Lower lobe of right lung (tissue), 2 donors: Measurements from ENCODE around the gene IRS2. TPM values are rescaled to one million over a fixed set of nuclear protein-coding genes. Genes with fewer than 3 reads are reported as not detected.

Experiments
- ATAC-seq, 2 donors: fragments of 200-7000 bp; cut with Tn5 transposase; one replicate each; pipeline ENCODE4 v1.9.1; 2020 to 2022; ENCODE audit warnings: mild to moderate bottlenecking in 2 of 2, moderate library complexity in 2 of 2
- DNase-seq: peaks from one replicate; pipeline ENCODE4 v3.0.0-alpha.2; 2020
- H3K27ac ChIP-seq: fragments of 200-600 bp; one replicate; pipeline ENCODE4 v1.8.0; 2022
- H3K27me3 ChIP-seq: fragments of 200-600 bp; one replicate; pipeline ENCODE4 v1.8.0; 2022; ENCODE audit warnings: low read depth
- H3K36me3 ChIP-seq: fragments of 200-600 bp; one replicate; pipeline ENCODE4 v1.8.0; 2022; ENCODE audit warnings: mild to moderate bottlenecking
- H3K4me1 ChIP-seq: fragments of 200-600 bp; one replicate; pipeline ENCODE4 v1.8.0; 2022
- H3K4me3 ChIP-seq: fragments of 200-600 bp; one replicate; pipeline ENCODE4 v1.8.0; 2022; ENCODE audit warnings: mild to moderate bottlenecking
- H3K9me3 ChIP-seq: fragments of 200-600 bp; one replicate; pipeline ENCODE4 v1.8.0; 2022
- intact Hi-C: fragments of 100-400 bp; cut with DNase I; formaldehyde crosslinking; loops from one replicate; pipeline ENCODE4 v1.11.0; 2022
- total RNA-seq: library from RNA; stranded (reverse); fragmentation: NEBNext Ultra II Directional; extraction: Animal tissue kit (Norgen Biotek cat#: 25700); gene quantifications from one replicate; pipeline ENCODE4 v1.2.1, GENCODE V29; 2021
- TF ChIP-seq, protein P1 (sequence below): fragments of 200-600 bp; IDR thresholded peaks from one replicate; pipeline ENCODE4 v1.8.0; 2022; ENCODE audit warnings: antibody characterized with exemption, mild to moderate bottlenecking
- donor health status: DM: no; HTN: yes; CAD: no; lungs with severe emphysema.

The IRS2 gene
- total RNA-seq, 1 donor from 2014 or later, result 34.0 TPM

GRCh38 chr13:109728061-109728460 lies 58.3 kb downstream of the IRS2 start:
- intact Hi-C loops, result no loop called here
- no peak for ATAC-seq

DNA sequence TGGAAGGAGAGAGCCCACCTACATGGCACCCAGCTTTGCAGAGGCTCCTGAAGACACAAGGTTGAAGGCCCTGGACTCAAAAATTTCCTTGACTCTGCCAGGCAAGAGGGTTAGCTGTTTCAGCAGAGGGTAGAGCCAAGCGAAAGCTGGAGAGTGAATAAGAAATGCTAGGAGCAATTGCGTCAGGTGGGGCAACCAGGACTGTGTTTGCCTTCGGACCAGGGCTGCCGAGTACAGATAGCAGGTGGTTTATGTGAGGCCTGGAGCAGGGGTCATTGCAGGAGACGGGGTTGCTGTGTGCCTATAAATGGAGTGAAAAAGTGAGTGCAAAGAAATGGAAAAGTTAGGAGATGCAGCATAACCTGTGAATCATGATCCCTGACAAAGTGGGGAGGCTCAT lies 59.1 kb downstream of the IRS2 start:
- intact Hi-C loops, result no loop called here
- Histone ChIP-seq H3K9me3 (no peaks in the 10 kb centered on the region), H3K4me1 (no peaks in the 10 kb centered on the region), H3K36me3 (no peaks in the 10 kb centered on the region), H3K27me3 (peaks cover 8% of the 10 kb centered on the region), H3K4me3 (no peak overlapping the region), H3K27ac (no peak overlapping the region)
- DNase-seq (no peak), ATAC-seq (no peak)
- TF ChIP-seq, protein P1, sequence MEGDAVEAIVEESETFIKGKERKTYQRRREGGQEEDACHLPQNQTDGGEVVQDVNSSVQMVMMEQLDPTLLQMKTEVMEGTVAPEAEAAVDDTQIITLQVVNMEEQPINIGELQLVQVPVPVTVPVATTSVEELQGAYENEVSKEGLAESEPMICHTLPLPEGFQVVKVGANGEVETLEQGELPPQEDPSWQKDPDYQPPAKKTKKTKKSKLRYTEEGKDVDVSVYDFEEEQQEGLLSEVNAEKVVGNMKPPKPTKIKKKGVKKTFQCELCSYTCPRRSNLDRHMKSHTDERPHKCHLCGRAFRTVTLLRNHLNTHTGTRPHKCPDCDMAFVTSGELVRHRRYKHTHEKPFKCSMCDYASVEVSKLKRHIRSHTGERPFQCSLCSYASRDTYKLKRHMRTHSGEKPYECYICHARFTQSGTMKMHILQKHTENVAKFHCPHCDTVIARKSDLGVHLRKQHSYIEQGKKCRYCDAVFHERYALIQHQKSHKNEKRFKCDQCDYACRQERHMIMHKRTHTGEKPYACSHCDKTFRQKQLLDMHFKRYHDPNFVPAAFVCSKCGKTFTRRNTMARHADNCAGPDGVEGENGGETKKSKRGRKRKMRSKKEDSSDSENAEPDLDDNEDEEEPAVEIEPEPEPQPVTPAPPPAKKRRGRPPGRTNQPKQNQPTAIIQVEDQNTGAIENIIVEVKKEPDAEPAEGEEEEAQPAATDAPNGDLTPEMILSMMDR, result no peak

More at GRCh38 chr13:109728061-109728460, 58.3 kb downstream of the IRS2 start:
- H3K27me3 ChIP-seq, result peaks cover 8% of the 10 kb centered on the region
- no peaks in the 10 kb centered on the region for H3K36me3 ChIP-seq
- no peaks in the 10 kb centered on the region for H3K4me1 ChIP-seq
- TF ChIP-seq, protein P1, result no peak
- no peak overlapping the region for H3K27ac ChIP-seq
- no peak for DNase-seq
- no peak overlapping the region for H3K4me3 ChIP-seq
- no peaks in the 10 kb centered on the region for H3K9me3 ChIP-seq

DNA sequence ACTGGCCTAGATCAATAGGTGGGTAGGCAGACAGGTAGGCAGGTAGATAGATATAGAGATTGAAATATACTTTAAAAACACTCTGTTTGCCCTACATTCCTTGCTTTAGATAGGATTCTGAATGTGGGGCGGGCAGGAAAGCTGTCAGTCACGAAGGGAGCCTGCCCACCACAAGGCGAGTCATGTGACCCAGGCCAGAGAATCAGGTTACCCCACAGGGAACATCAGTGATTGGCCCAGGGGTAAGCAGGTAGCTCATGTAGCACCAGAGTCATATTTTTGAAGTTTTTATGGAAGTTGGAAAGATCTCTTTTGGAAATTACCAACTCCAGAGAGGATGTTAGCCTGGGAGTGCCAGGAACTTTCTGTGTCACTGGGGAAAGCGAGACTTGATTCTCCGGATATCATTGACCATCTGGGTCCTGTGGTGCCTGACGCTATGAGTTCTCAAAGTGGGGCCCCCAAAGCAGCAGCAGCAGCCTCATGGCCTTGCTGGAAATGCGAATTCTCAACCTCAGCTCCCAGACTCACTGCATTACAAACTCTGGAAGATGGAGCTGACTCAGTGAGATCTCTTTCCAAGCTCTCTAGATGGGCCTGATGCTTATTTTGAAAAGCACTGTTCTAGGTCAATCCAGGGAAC lies 60.3 kb downstream of the IRS2 start:
- H3K9me3 ChIP-seq, result no peaks in the 10 kb centered on the region
- peaks cover 5% of the 10 kb centered on the region for H3K27me3 ChIP-seq
- ATAC-seq (no peak), DNase-seq (no peak)
- H3K36me3 ChIP-seq, result no peaks in the 10 kb centered on the region
- TF ChIP-seq, protein P1, result no peak
- intact Hi-C loops, result no loop called here
- H3K4me3 ChIP-seq, result no peak overlapping the region
- H3K4me1 ChIP-seq, result no peaks in the 10 kb centered on the region
- H3K27ac ChIP-seq, result no peak overlapping the region

DNA sequence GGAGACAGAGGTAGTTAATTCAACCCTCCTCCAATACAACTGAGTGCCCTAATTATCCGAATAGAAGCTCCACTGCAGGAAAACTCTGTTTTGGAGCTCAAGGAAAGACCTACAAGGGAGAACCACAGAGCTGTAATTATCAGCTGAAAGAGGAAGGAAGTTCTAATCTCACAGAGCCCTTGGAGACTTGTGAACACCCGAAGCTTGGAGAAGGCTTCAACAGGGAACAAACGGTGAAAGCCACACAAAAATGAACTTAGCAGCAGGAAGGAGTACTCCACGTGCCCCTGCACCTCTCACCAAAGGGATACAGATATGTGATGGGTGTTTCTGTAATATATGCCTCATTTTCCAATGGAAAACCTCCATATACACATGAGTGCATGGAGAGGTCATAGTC lies 61.1 kb downstream of the IRS2 start:
- ATAC-seq, result no peak
- Histone ChIP-seq H3K36me3 (no peaks in the 10 kb centered on the region), H3K9me3 (no peaks in the 10 kb centered on the region), H3K27me3 (no peaks in the 10 kb centered on the region), H3K27ac (no peak overlapping the region), H3K4me1 (no peaks in the 10 kb centered on the region), H3K4me3 (no peak overlapping the region)
- intact Hi-C loops, result no loop called here
- TF ChIP-seq, protein P1, result no peak
- no peak for DNase-seq

DNA sequence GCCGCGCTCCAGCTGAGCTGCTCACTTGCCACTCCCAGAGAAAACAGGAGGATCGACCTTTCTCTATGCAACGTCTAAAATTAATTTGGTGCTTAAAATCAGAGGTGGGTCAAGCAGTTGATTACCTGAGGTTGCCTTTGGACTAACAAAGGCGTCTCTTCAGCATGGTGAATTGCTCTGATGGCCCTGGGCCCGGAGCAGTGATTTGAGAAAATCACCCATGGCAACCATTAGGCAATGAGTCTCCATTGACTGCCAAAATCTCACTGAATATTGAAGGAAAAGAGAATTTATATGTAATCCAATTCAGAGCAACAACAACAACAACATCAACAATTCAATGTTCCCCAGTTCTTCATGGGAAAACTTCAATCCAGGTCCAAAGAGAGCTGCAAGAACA lies 61.8 kb downstream of the IRS2 start:
- no peak overlapping the region for H3K27ac ChIP-seq
- no peaks in the 10 kb centered on the region for H3K36me3 ChIP-seq
- DNase-seq, result no peak
- no peaks in the 10 kb centered on the region for H3K27me3 ChIP-seq
- H3K9me3 ChIP-seq, result no peaks in the 10 kb centered on the region
- no peaks in the 10 kb centered on the region for H3K4me1 ChIP-seq
- TF ChIP-seq, protein P1, result no peak
- ATAC-seq, result no peak
- no peak overlapping the region for H3K4me3 ChIP-seq
- intact Hi-C loops, result no loop called here
